Activated CD4-positive, alpha-beta T cell treated with anti-CD3 and anti-CD28 coated beads for 4 hours (primary cell): ENCODE measurements around the gene GIPC1.
A peak's percentile ranks its signal among the peaks of the same experiment; 100 is the strongest.

Experiments
- DNase-seq, 2 donors: peaks; one replicate each; pipeline ENCODE4 v3.0.0-alpha.2; 2020

GIPC1 gene

GRCh38 chr19:14494411-14494810, 1.5 kb downstream of the GIPC1 start:
- DNase-seq, result no peak

- no peak for DNase-seq
Measured at GRCh38 chr19:14492756-14493337, 3.1 kb downstream of the GIPC1 start.

- DNase-seq, result no peak
Measured at GRCh38 chr19:14487370-14488125, 8.4 kb downstream of the GIPC1 start.

GRCh38 chr19:14482172-14482941, 13.6 kb downstream of the GIPC1 start:
- no peak for DNase-seq

GRCh38 chr19:14480700-14481079, 15.2 kb downstream of the GIPC1 start:
- no peak for DNase-seq

GRCh38 chr19:14479975-14480699, 15.8 kb downstream of the GIPC1 start:
- DNase-seq, result peak; percentile 54 to 68

GRCh38 chr19:14479309-14479974, 16.5 kb downstream of the GIPC1 start:
- no peak for DNase-seq

GRCh38 chr19:14478113-14478545, 17.8 kb downstream of the GIPC1 start:
- no peak for DNase-seq

GRCh38 chr19:14477418-14478112, 18.4 kb downstream of the GIPC1 start:
- DNase-seq, result no peak

- DNase-seq, result peak in 1 of 2 donors; percentile 28
Measured at GRCh38 chr19:14476673-14477401, 19.1 kb downstream of the GIPC1 start.

- no peak for DNase-seq
Measured at GRCh38 chr19:14476327-14476672, 19.6 kb downstream of the GIPC1 start.

GRCh38 chr19:14475251-14476073, 20.5 kb downstream of the GIPC1 start, which contains the start of gene PTGER1:
TSS of gene PTGER1 (minus strand) at chr19:14475354. CDS start at chr19:14474320, 1,034 bp downstream.
- DNase-seq, result no peak

GRCh38 chr19:14474827-14475226, 21.1 kb downstream of the GIPC1 start:
- no peak for DNase-seq

- no peak for DNase-seq
Measured at GRCh38 chr19:14473978-14474578, 21.8 kb downstream of the GIPC1 start.

GRCh38 chr19:14473073-14473977, 22.6 kb downstream of the GIPC1 start:
- no peak for DNase-seq

- DNase-seq, result peak; percentile 82 to 88
Measured at GRCh38 chr19:14472202-14472938, 23.6 kb downstream of the GIPC1 start.

GRCh38 chr19:14471436-14472187, 24.3 kb downstream of the GIPC1 start:
- no peak for DNase-seq
